Loucy (cell line): ENCODE data around the gene RBMXL3.

ENCODE experiments used
- H2AFZ ChIP-seq: fragments of 200-600 bp; sonication (generic); 2 replicates; pipeline ENCODE4 v1.6.0; 2016; ENCODE audit warnings: antibody characterized with exemption, mild to moderate bottlenecking, low read length, moderate library complexity
- H3F3A ChIP-seq: fragments of 200-600 bp; 2 replicates; pipeline ENCODE4 v1.6.0; 2016; ENCODE audit warnings: antibody characterized with exemption, low read depth, mild to moderate bottlenecking
- H3K27me3 ChIP-seq: fragments of 200-600 bp; sonication (generic); 2 replicates; pipeline ENCODE4 v1.6.1; 2014; ENCODE audit warnings: low read length, mild to moderate bottlenecking; ENCODE audit not compliant: insufficient read depth, poor library complexity, severe bottlenecking
- H3K36me3 ChIP-seq: fragments of 200-600 bp; sonication (generic); 2 replicates; pipeline ENCODE4 v1.6.1; 2016; ENCODE audit warnings: low read length; ENCODE audit not compliant: insufficient read depth
- H3K4me1 ChIP-seq: fragments of 200-600 bp; sonication (generic); 2 replicates; pipeline ENCODE4 v1.5.1; 2014; ENCODE audit warnings: low read length, mild to moderate bottlenecking; ENCODE audit not compliant: insufficient read depth, poor library complexity, severe bottlenecking
- H3K4me2 ChIP-seq: fragments of 200-600 bp; sonication (generic); 2 replicates; pipeline ENCODE4 v1.6.0; 2014; ENCODE audit warnings: antibody characterized with exemption, low read length, low read depth, mild to moderate bottlenecking; ENCODE audit not compliant: poor library complexity, severe bottlenecking
- H3K4me3 ChIP-seq: fragments of 200-600 bp; sonication (generic); 2 replicates; pipeline ENCODE4 v1.5.1; 2014; ENCODE audit warnings: low read length, mild to moderate bottlenecking, mixed read lengths; ENCODE audit not compliant: poor library complexity, severe bottlenecking
- H3K79me2 ChIP-seq: fragments of 200-600 bp; sonication (generic); 2 replicates; pipeline ENCODE4 v1.6.1; 2014; ENCODE audit warnings: low read length; ENCODE audit not compliant: insufficient read depth
- H3K9ac ChIP-seq: fragments of 200-600 bp; sonication (generic); 2 replicates; pipeline ENCODE4 v1.6.0; 2014; ENCODE audit warnings: mild to moderate bottlenecking, low read depth, low read length, moderate library complexity; ENCODE audit not compliant: poor library complexity, severe bottlenecking
- H3K9me2 ChIP-seq: fragments of 200-600 bp; sonication (generic); replicated peaks from 2 replicates; pipeline ENCODE4 v1.6.1; 2016; ENCODE audit warnings: low read depth, low read length, mixed read lengths
- H3K9me3 ChIP-seq: fragments of 200-600 bp; sonication (generic); 2 replicates; pipeline ENCODE4 v1.6.1; 2014; ENCODE audit warnings: mild to moderate bottlenecking, antibody characterized with exemption, low read length, low read depth; ENCODE audit not compliant: insufficient read depth
- H4K20me1 ChIP-seq: fragments of 200-600 bp; sonication (generic); 2 replicates; pipeline ENCODE4 v1.6.0; 2014; ENCODE audit warnings: antibody characterized with exemption, low read length, mild to moderate bottlenecking; ENCODE audit not compliant: insufficient read depth, poor library complexity, severe bottlenecking
- CTCF ChIP-seq: fragments of 200-600 bp; sonication (generic); conservative IDR thresholded peaks from 2 replicates; pipeline ENCODE4 v1.5.1; 2014; ENCODE audit warnings: mild to moderate bottlenecking, antibody characterized with exemption, low read length
- EZH2phosphoT487 ChIP-seq: fragments of 200-600 bp; IDR thresholded peaks from 2 replicates; pipeline ENCODE4 v1.6.1; 2018; ENCODE audit warnings: antibody characterized with exemption, mild to moderate bottlenecking, moderate library complexity, borderline replicate concordance

RBMXL3 gene

DNA sequence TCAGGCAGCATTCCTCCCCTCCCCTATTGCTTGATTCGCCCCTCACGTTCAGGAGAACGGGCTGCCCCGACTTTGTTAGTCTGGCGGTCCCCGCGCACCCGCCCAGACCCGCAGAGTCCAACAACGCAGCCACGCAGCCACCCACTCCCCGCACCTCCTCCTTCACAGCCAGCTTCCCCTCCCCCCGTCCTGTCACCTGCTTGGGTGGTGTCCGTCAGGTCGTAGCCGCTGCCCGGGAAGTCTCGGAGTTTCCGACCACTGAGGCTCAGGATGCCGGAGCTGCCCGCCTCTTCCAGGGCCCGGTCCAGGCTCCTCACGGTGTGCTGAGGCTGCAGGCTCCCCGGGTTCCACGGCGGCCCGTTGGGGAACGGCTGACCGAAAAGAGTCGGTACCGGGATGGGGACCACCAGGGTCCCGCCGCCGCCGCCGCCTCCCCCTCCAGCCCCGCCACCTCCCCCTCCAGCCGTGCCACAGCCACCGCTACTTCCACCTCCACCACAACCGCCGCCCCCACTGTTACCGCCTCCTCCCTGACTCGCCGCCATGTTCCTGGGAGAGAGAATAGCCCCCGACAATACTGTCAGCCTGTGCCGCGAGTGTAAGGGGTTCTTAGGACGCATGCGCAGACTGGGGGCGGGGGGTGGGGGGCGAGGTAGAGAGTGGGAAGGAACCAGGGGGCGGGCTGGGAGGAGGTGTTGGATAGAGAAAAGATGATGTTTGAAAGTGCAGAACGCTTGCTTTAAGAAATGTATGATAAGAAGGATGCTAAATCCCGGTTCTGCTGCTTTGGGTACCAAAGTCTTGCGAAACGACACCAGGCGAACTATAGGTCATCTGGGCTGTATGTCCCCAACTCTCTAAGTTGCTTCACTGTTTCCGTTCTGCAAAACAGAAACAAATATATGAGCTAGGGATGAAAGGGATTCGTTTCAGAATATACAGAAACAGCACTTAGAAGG lies 44.6 kb downstream of the RBMXL3 start, which contains the start of gene LRCH2:
TSS of gene LRCH2 (minus strand) at position 600 of the 959 bp plus-strand sequence. CDS start at position 545, 55 bp downstream.
- Histone ChIP-seq H3K79me2 (no peaks in the 10 kb centered on the region), H3K9me2 (no peaks in the 10 kb centered on the region), H3K27me3 (no peaks in the 10 kb centered on the region), H3K9me3 (no peaks in the 10 kb centered on the region), H2AFZ (no peak within 1 kb of the TSS), H3K4me2 (no peak within 1 kb of the TSS), H4K20me1 (no peaks in the 10 kb centered on the region), H3K4me1 (no peaks in the 10 kb centered on the region), H3K9ac (no peak within 1 kb of the TSS), H3K4me3 (no peak within 1 kb of the TSS), H3K36me3 (no peaks in the 10 kb centered on the region), H3F3A (no peaks in the 10 kb centered on the region)
- no peak for TF ChIP-seq EZH2phosphoT487
- no peak for TF ChIP-seq CTCF

- Histone ChIP-seq H3K4me2 (no peak overlapping the region), H3K36me3 (no peaks in the 10 kb centered on the region), H3K79me2 (no peaks in the 10 kb centered on the region), H3K9me3 (no peaks in the 10 kb centered on the region), H3K4me3 (no peak overlapping the region), H3K9me2 (no peaks in the 10 kb centered on the region), H3F3A (no peaks in the 10 kb centered on the region), H2AFZ (no peak overlapping the region), H4K20me1 (no peaks in the 10 kb centered on the region), H3K4me1 (no peaks in the 10 kb centered on the region), H3K27me3 (no peaks in the 10 kb centered on the region), H3K9ac (no peak overlapping the region)
- TF ChIP-seq CTCF (no peak), EZH2phosphoT487 (no peak)
Measured at GRCh38 chrX:115234461-115234860, 45.3 kb downstream of the RBMXL3 start.

GRCh38 chrX:115236560-115236959 lies 47.4 kb downstream of the RBMXL3 start:
- Histone ChIP-seq H4K20me1 (no peaks in the 10 kb centered on the region), H3K9me2 (no peaks in the 10 kb centered on the region), H3K79me2 (no peaks in the 10 kb centered on the region), H3K4me3 (no peak overlapping the region), H3F3A (no peaks in the 10 kb centered on the region), H3K4me2 (no peak overlapping the region), H2AFZ (no peak overlapping the region), H3K9me3 (no peaks in the 10 kb centered on the region), H3K9ac (no peak overlapping the region), H3K27me3 (no peaks in the 10 kb centered on the region), H3K36me3 (no peaks in the 10 kb centered on the region), H3K4me1 (no peaks in the 10 kb centered on the region)
- TF ChIP-seq EZH2phosphoT487 (no peak), CTCF (no peak)
